ENCODE measurements around the gene MYH9. TPM values are rescaled to one million over a fixed set of nuclear protein-coding genes. Genes with fewer than 3 reads are reported as not detected.

Gene MYH9
- total and polyA plus RNA-seq, 4 donors = 184 to 667 (median 332) TPM

DNA sequence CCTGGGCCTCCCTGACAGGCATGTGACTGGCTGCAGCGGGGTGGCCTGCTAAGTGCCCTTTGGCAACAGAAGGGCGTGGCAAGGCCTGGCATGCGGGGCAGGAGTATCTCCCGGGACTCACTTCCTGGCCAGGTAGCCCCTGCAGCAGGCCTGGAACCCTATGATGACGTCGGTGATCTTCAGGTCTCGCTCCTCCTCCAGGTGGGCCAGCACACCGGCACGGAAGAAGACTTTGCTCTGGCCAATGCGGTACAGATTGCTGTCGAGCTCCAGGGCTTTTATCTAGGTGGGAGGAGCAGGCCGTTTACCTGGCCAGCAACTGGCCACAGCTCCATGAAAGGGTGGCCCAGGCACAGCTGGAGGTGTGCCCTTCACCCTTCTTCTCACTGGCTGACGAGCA lies 83.9 kb downstream of the MYH9 start:
- ATAC-seq (ENCODE audit: insufficient read depth, low FRiP score) (no peak), DNase-seq (no peak)
- H3K36me3 ChIP-seq (ENCODE audit: control insufficient read depth in 4 of 4, insufficient read depth in 4 of 4, low read length in 4 of 4) = peaks cover 64 to 84% (median 68%) of the 10 kb centered on the region in 4 donors
- no peaks in the 10 kb centered on the region for H3K9me3 ChIP-seq (ENCODE audit: control insufficient read depth in 4 of 4, insufficient read depth in 3 of 4, low read length in 3 of 4)
- H3K4me3 ChIP-seq = no peak overlapping the region
- TF ChIP-seq, protein P1, sequence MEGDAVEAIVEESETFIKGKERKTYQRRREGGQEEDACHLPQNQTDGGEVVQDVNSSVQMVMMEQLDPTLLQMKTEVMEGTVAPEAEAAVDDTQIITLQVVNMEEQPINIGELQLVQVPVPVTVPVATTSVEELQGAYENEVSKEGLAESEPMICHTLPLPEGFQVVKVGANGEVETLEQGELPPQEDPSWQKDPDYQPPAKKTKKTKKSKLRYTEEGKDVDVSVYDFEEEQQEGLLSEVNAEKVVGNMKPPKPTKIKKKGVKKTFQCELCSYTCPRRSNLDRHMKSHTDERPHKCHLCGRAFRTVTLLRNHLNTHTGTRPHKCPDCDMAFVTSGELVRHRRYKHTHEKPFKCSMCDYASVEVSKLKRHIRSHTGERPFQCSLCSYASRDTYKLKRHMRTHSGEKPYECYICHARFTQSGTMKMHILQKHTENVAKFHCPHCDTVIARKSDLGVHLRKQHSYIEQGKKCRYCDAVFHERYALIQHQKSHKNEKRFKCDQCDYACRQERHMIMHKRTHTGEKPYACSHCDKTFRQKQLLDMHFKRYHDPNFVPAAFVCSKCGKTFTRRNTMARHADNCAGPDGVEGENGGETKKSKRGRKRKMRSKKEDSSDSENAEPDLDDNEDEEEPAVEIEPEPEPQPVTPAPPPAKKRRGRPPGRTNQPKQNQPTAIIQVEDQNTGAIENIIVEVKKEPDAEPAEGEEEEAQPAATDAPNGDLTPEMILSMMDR (IDR thresholded peaks at IDR 0.05; ENCODE audit: control extremely low read depth, extremely low read depth) = no peak
- H3K27ac ChIP-seq (ENCODE audit: low read depth in 1 of 2, low read length in 1 of 2) = peak overlapping the region in 1 of 2 donors; percentile 43
- 72 to 80% methylated on average over 13 of the region's 13 CpGs for WGBS, 2 donors
- H3K4me1 ChIP-seq (ENCODE audit: control insufficient read depth in 5 of 5, insufficient read depth in 5 of 5, low read length in 5 of 5) = peaks cover 0 to 3% (median 0%) of the 10 kb centered on the region in 5 donors
- no peak overlapping the region for H3K9ac ChIP-seq (ENCODE audit: insufficient read depth in 1 of 2, low read length in 2 of 2)
- H3K27me3 ChIP-seq (ENCODE audit: control insufficient read depth in 3 of 3, insufficient read depth in 3 of 3, low read length in 2 of 3) = no peaks in the 10 kb centered on the region

DNA sequence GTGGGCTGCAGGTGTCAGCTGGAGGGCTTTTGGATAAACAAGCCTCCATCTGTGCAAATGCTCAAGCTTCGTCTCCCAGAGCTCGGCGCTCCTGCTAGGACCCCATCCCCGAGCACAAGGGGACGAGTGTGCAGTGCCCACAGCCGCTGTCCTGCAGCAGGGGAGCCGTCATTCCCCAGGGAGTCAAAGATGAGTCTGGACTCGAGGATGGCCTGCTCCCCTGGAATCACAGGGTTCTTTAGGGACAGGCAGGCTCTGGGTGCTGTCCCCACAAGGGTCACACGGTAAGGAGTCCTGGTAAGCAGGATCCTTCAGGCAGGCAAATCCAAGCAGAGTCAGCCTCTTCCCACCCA lies 84.7 kb downstream of the MYH9 start:
- DNase-seq (no peak), ATAC-seq (ENCODE audit: insufficient read depth, low FRiP score) (no peak)
- Histone ChIP-seq H3K27me3 (ENCODE audit: control insufficient read depth in 3 of 3, insufficient read depth in 3 of 3, low read length in 2 of 3) (no peaks in the 10 kb centered on the region), H3K9ac (ENCODE audit: insufficient read depth in 1 of 2, low read length in 2 of 2) (no peak overlapping the region), H3K27ac (ENCODE audit: low read depth in 1 of 2, low read length in 1 of 2) (peak overlapping the region in 1 of 2 donors; percentile 13), H3K4me1 (ENCODE audit: control insufficient read depth in 5 of 5, insufficient read depth in 5 of 5, low read length in 5 of 5) (peaks cover 0 to 3% (median 0%) of the 10 kb centered on the region in 5 donors), H3K4me3 (no peak overlapping the region), H3K36me3 (ENCODE audit: control insufficient read depth in 4 of 4, insufficient read depth in 4 of 4, low read length in 4 of 4) (peaks cover 66 to 87% (median 72%) of the 10 kb centered on the region in 4 donors), H3K9me3 (ENCODE audit: control insufficient read depth in 4 of 4, insufficient read depth in 3 of 4, low read length in 3 of 4) (no peaks in the 10 kb centered on the region)
- WGBS, 2 donors = 82 to 89% methylated on average over 9 of the region's 9 CpGs
- TF ChIP-seq, protein P1 (IDR thresholded peaks at IDR 0.05; ENCODE audit: control extremely low read depth, extremely low read depth) = no peak

DNA sequence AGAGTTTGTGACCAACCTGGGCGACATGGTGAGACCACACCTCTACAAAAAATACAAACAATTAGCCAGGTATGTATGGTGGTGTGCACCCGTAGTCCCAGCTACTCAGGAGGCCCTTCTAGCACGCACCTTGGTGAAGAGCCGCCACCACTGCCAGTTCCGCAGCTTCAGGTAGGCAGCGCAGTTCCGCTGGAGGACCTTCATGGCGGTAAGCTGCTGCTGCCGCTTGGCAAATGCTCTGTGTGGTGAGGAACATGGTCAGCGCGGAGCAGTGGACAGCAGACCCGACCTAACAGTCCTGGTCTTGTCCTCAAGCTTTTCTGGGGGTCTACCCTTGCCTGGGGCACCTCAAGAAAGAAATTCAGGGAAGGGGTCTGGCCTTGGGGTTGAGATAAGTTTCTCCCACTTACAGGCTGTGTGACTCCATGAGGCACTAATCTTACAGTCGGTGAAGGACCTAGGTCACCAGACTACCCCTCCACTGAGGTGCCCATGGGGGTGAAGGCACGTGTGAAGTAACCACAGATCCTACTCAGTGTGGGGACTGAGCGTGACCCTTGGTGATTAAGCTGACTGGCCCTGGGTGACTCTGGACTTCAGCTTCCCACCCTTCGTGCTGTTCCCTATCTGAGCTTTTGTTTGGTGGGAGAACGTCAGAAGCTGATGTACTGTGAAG lies 85.2 kb downstream of the MYH9 start:
- no peak for ATAC-seq (ENCODE audit: insufficient read depth, low FRiP score)
- 92 to 93% methylated on average over 17 of the region's 17 CpGs for WGBS, 2 donors
- Histone ChIP-seq H3K27me3 (ENCODE audit: control insufficient read depth in 3 of 3, insufficient read depth in 3 of 3, low read length in 2 of 3) (no peaks in the 10 kb centered on the region), H3K27ac (ENCODE audit: low read depth in 1 of 2, low read length in 1 of 2) (peak overlapping the region in 1 of 2 donors; percentile 44), H3K9me3 (ENCODE audit: control insufficient read depth in 4 of 4, insufficient read depth in 3 of 4, low read length in 3 of 4) (no peaks in the 10 kb centered on the region), H3K9ac (ENCODE audit: insufficient read depth in 1 of 2, low read length in 2 of 2) (no peak overlapping the region), H3K4me3 (no peak overlapping the region), H3K36me3 (ENCODE audit: control insufficient read depth in 4 of 4, insufficient read depth in 4 of 4, low read length in 4 of 4) (peaks cover 68 to 89% (median 74%) of the 10 kb centered on the region in 4 donors), H3K4me1 (ENCODE audit: control insufficient read depth in 5 of 5, insufficient read depth in 5 of 5, low read length in 5 of 5) (peaks cover 0 to 3% (median 0%) of the 10 kb centered on the region in 5 donors)
- DNase-seq = no peak
- TF ChIP-seq, protein P1 (IDR thresholded peaks at IDR 0.05; ENCODE audit: control extremely low read depth, extremely low read depth) = no peak

Data from lung (tissue), 12 donors.